Adrenal gland (tissue), 12 donors: ENCODE measurements around the gene RGS8. TPM values are rescaled to one million over a fixed set of nuclear protein-coding genes. Genes with fewer than 3 reads are reported as not detected.

Experiments
- DNase-seq, 7 donors: peaks; one replicate each; pipeline ENCODE4 v3.0.0-alpha.2; 2019 to 2020
- H3K27ac ChIP-seq, 5 donors: fragments of 200-600 bp; sonication (generic) in 4 of 5; 1 replicate in 3 of 5; 2 replicates in 2 of 5; pipeline versions ENCODE4 v1.5.1 to v1.8.0; 2016 to 2020; ENCODE audit warnings: mild to moderate bottlenecking in 1 of 5
- H3K27me3 ChIP-seq: fragments of 200-600 bp; 2 replicates; pipeline ENCODE4 v1.8.0; 2021
- H3K36me3 ChIP-seq, 2 donors: fragments of 200-600 bp; replicated peaks in 1 of 2; 1 replicate in 1 of 2; 2 replicates in 1 of 2; pipeline versions ENCODE4 v1.5.1 to v1.8.0; 2018 to 2022
- H3K4me1 ChIP-seq, 2 donors: fragments of 200-600 bp; replicated peaks in 1 of 2; 1 replicate in 1 of 2; 2 replicates in 1 of 2; pipeline versions ENCODE4 v1.5.1 to v1.8.0; 2018 to 2021
- H3K4me3 ChIP-seq, 4 donors: fragments of 200-600 bp; sonication (generic) in 3 of 4; one replicate each; pipeline ENCODE4 v1.5.1; 2016 to 2018
- H3K9me3 ChIP-seq, 3 donors: fragments of 200-600 bp; sonication (generic) in 1 of 3; replicated peaks in 1 of 3; 1 replicate in 2 of 3; 2 replicates in 1 of 3; pipeline versions ENCODE4 v1.5.1 to v1.8.0; 2016 to 2021
- POLR2A ChIP-seq, 2 donors: fragments of 450-650 bp; IDR thresholded peaks; one replicate each; pipeline ENCODE4 v1.6.1; 2017; ENCODE audit warnings: antibody characterized with exemption in 2 of 2, mild to moderate bottlenecking in 2 of 2, moderate library complexity in 1 of 2
- WGBS, 4 donors: extraction: QIAGEN DNeasy Blood & Tissue Kit in 2 of 4; methylation state at CpG; one replicate each; pipeline versions ENCODE4 v1.1.5 to v1.1.7; 2013 to 2017; 5-methylcytosine and 5-hydroxymethylcytosine counted together
- intact Hi-C, 2 donors: fragments of 100-400 bp; cut with DNase I; formaldehyde crosslinking; loops; one replicate each; pipeline versions ENCODE4 v1.14.1 to v1.15.0; 2022 to 2023
- polyA plus RNA-seq, 3 donors: library from polyadenylated mRNA; stranded (reverse); fragments of 200-250 nt in 2 of 3; fragments of 350-450 nt in 1 of 3; fragmentation: Illumina TruSeq in 1 of 3; extraction: RNeasy Lipid Tissue Mini Kit (QIAGEN cat#74804) in 1 of 3; gene quantifications; one replicate each; pipeline ENCODE4 v1.2.3, GENCODE V29; 2013 to 2014
- total RNA-seq, 9 donors: library from RNA; depleted of rRNA in 4 of 9; stranded (reverse); fragments of >200 nt in 4 of 9; fragments of 120-200 nt in 1 of 9; fragmentation: NEBNext Ultra II Directional in 1 of 9; extraction: Animal tissue kit (Norgen Biotek cat#: 25700) in 1 of 9; gene quantifications; one replicate each; pipeline versions ENCODE4 v1.1.0 to v1.2.4, GENCODE V29; 2013 to 2023
- TF ChIP-seq, protein P1 (sequence below), 6 experiments: fragments of 450-650 bp in 4 of 6; fragments of 200-600 bp in 2 of 6; sonication (generic) in 1 of 6; IDR thresholded peaks; 1 replicate in 5 of 6; 2 replicates in 1 of 6; pipeline versions ENCODE4 v1.5.1 to v1.8.0; 2016 to 2021; ENCODE audit warnings: antibody characterized with exemption in 6 of 6, mild to moderate bottlenecking in 2 of 6, moderate library complexity in 1 of 6
- donor health status: healthy with polysubstance abuse.
- donor health status: Bipolar disorder and iron deficiency.
- donor health status: DM: yes; HTN: yes; CAD: no.
- donor health status: DM: no; HTN: no; CAD: no.
- donor health status: DM: no; HTN: no; CAD: no.
- donor health status: DM: yes; HTN: yes; CAD: no.

RGS8 gene
- total and polyA plus RNA-seq, 12 donors: 0.40 to 11.8 (median 1.2) TPM

GRCh38 chr1:182715531-182715930 is 31.1 kb upstream of the RGS8 start:
- intact Hi-C loops: no loop called here
- Histone ChIP-seq H3K27ac (no peak overlapping the region), H3K36me3 (no peaks in the 10 kb centered on the region), H3K27me3 (no peaks in the 10 kb centered on the region), H3K4me1 (no peaks in the 10 kb centered on the region), H3K4me3 (no peak overlapping the region), H3K9me3 (no peaks in the 10 kb centered on the region)
- 68 to 97% (median 81%) methylated on average over 2 of the region's 2 CpGs for WGBS, 4 donors
- no peak for DNase-seq
- TF ChIP-seq POLR2A (IDR thresholded peaks at IDR 0.05): no peak

GRCh38 chr1:182714546-182714945 is 30.2 kb upstream of the RGS8 start:
- TF ChIP-seq, protein P1, sequence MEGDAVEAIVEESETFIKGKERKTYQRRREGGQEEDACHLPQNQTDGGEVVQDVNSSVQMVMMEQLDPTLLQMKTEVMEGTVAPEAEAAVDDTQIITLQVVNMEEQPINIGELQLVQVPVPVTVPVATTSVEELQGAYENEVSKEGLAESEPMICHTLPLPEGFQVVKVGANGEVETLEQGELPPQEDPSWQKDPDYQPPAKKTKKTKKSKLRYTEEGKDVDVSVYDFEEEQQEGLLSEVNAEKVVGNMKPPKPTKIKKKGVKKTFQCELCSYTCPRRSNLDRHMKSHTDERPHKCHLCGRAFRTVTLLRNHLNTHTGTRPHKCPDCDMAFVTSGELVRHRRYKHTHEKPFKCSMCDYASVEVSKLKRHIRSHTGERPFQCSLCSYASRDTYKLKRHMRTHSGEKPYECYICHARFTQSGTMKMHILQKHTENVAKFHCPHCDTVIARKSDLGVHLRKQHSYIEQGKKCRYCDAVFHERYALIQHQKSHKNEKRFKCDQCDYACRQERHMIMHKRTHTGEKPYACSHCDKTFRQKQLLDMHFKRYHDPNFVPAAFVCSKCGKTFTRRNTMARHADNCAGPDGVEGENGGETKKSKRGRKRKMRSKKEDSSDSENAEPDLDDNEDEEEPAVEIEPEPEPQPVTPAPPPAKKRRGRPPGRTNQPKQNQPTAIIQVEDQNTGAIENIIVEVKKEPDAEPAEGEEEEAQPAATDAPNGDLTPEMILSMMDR (IDR thresholded peaks at IDR 0.05): no peak
- TF ChIP-seq POLR2A (IDR thresholded peaks at IDR 0.05): no peak
- Histone ChIP-seq H3K4me1 (no peaks in the 10 kb centered on the region), H3K9me3 (no peaks in the 10 kb centered on the region), H3K27ac (no peak overlapping the region), H3K4me3 (no peak overlapping the region), H3K27me3 (no peaks in the 10 kb centered on the region), H3K36me3 (no peaks in the 10 kb centered on the region)
- intact Hi-C loops: no loop called here
- DNase-seq: no peak
- 80 to 92% (median 87%) methylated on average over 2 of the region's 2 CpGs for WGBS, 4 donors

- Histone ChIP-seq H3K4me1 (no peaks in the 10 kb centered on the region), H3K4me3 (no peak overlapping the region), H3K27ac (no peak overlapping the region), H3K9me3 (no peaks in the 10 kb centered on the region), H3K36me3 (no peaks in the 10 kb centered on the region), H3K27me3 (no peaks in the 10 kb centered on the region)
- TF ChIP-seq, protein P1 (IDR thresholded peaks at IDR 0.05): no peak
- no peak for TF ChIP-seq POLR2A (IDR thresholded peaks at IDR 0.05)
- no peak for DNase-seq
- WGBS, 4 donors: 81 to 93% (median 88%) methylated on average over 3 of the region's 3 CpGs
- intact Hi-C loops: no loop called here
Measured at GRCh38 chr1:182713939-182714338, 29.6 kb upstream of the RGS8 start.

- Histone ChIP-seq H3K27ac (no peak overlapping the region), H3K9me3 (no peaks in the 10 kb centered on the region), H3K36me3 (no peaks in the 10 kb centered on the region), H3K27me3 (no peaks in the 10 kb centered on the region), H3K4me3 (no peak overlapping the region), H3K4me1 (no peaks in the 10 kb centered on the region)
- WGBS, 4 donors: 91 to 94% (median 93%) methylated on average over 3 of the region's 3 CpGs
- intact Hi-C loops: no loop called here
- DNase-seq: no peak
- TF ChIP-seq, protein P1 (IDR thresholded peaks at IDR 0.05): no peak
- no peak for TF ChIP-seq POLR2A (IDR thresholded peaks at IDR 0.05)
Measured at GRCh38 chr1:182713492-182713891, 29.1 kb upstream of the RGS8 start.

- Histone ChIP-seq H3K4me1 (no peaks in the 10 kb centered on the region), H3K4me3 (no peak overlapping the region), H3K27ac (no peak overlapping the region), H3K36me3 (no peaks in the 10 kb centered on the region), H3K27me3 (no peaks in the 10 kb centered on the region), H3K9me3 (no peaks in the 10 kb centered on the region)
- no peak for TF ChIP-seq POLR2A (IDR thresholded peaks at IDR 0.05)
- TF ChIP-seq, protein P1 (IDR thresholded peaks at IDR 0.05): no peak
- DNase-seq: no peak
- whole genome bisulfite sequencing, 4 donors: 94 to 96% (median 95%) methylated on average over 2 of the region's 2 CpGs
- intact Hi-C loops: no loop called here
Measured at GRCh38 chr1:182709855-182710254, 25.5 kb upstream of the RGS8 start.
